ENCODE data around the gene FFAR4.

Gene FFAR4

GRCh38 chr10:93579985-93580711 lies 13.7 kb downstream of the FFAR4 start:
- DNase-seq (ENCODE audit: low read depth): no peak
- H3K4me3 ChIP-seq (ENCODE audit: low read depth, low read length): no peak overlapping the region
- TF ChIP-seq CTCF (IDR thresholded peaks at IDR 0.05; ENCODE audit: control insufficient read depth, extremely low read depth, insufficient read depth): no peak

GRCh38 chr10:93580828-93581227 lies 14.4 kb downstream of the FFAR4 start:
- TF ChIP-seq CTCF (IDR thresholded peaks at IDR 0.05; ENCODE audit: control insufficient read depth, extremely low read depth, insufficient read depth): no peak
- no peak for DNase-seq (ENCODE audit: low read depth)
- no peak overlapping the region for H3K4me3 ChIP-seq (ENCODE audit: low read depth, low read length)

- H3K4me3 ChIP-seq (ENCODE audit: low read depth, low read length): no peak overlapping the region
- TF ChIP-seq CTCF (IDR thresholded peaks at IDR 0.05; ENCODE audit: control insufficient read depth, extremely low read depth, insufficient read depth): no peak
- no peak for DNase-seq (ENCODE audit: low read depth)
Observed at GRCh38 chr10:93584445-93584844, 18.0 kb downstream of the FFAR4 start.

GRCh38 chr10:93589648-93590562 lies 23.4 kb downstream of the FFAR4 start:
- DNase-seq (ENCODE audit: low read depth): no peak
- no peak for TF ChIP-seq CTCF (IDR thresholded peaks at IDR 0.05; ENCODE audit: control insufficient read depth, extremely low read depth, insufficient read depth)
- H3K4me3 ChIP-seq (ENCODE audit: low read depth, low read length): no peak overlapping the region

GRCh38 chr10:93590638-93591037 lies 24.2 kb downstream of the FFAR4 start:
- no peak for TF ChIP-seq CTCF (IDR thresholded peaks at IDR 0.05; ENCODE audit: control insufficient read depth, extremely low read depth, insufficient read depth)
- no peak overlapping the region for H3K4me3 ChIP-seq (ENCODE audit: low read depth, low read length)
- no peak for DNase-seq (ENCODE audit: low read depth)

- no peak overlapping the region for H3K4me3 ChIP-seq (ENCODE audit: low read depth, low read length)
- DNase-seq (ENCODE audit: low read depth): peak; percentile 21
- TF ChIP-seq CTCF (IDR thresholded peaks at IDR 0.05; ENCODE audit: control insufficient read depth, extremely low read depth, insufficient read depth): no peak
Observed at GRCh38 chr10:93591065-93591808, 24.8 kb downstream of the FFAR4 start.

Measured in LNCaP clone FGC (cell line).